ENCODE data around the gene CAB39. TPM values are rescaled to one million over a fixed set of nuclear protein-coding genes. Genes with fewer than 3 reads are reported as not detected.

CAB39 gene
- total and polyA plus RNA-seq, 2 experiments from 2014 or later = 18.7 to 67.5 TPM

DNA sequence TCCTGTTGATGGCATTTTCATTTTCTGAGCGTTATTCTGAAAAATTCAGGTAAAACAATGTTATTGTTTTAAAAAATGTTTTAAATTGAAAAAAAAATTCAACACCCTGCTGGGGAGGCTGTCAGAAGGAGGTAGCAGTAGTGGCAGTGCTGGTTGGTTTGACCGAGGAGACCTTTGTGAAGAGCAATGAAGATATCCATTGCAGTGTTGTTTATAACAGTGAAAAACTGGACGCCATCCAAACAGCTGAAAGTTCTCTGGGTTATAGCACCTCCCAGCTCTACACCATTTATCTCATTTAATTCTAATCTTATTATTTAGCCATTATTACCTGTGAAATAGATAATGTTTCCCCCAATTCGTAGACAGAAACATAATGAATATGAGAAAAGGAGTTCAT is 139.5 kb downstream of the CAB39 start:
- Histone ChIP-seq H3K27me3 (ENCODE audit: insufficient read depth) (no peaks in the 10 kb centered on the region), H4K20me1 (replicated peaks; ENCODE audit: insufficient read depth) (no peaks in the 10 kb centered on the region), H3F3A (replicated peaks; ENCODE audit: low read depth) (0 out of 2 replicates have a peak, but pooled peaks cover 3% of the 10 kb centered on the region), H3K4me3 (no peak overlapping the region), H3K79me2 (replicated peaks; ENCODE audit: insufficient read depth) (no peaks in the 10 kb centered on the region), H3K36me3 (ENCODE audit: insufficient read depth) (no peaks in the 10 kb centered on the region), H3K4me1 (ENCODE audit: insufficient read depth) (no peaks in the 10 kb centered on the region; the same call in 1 of the 2 replicates), H3K27ac (ENCODE audit: low read depth) (no peak overlapping the region), H2AFZ (no peak overlapping the region), H3K9me2 (ENCODE audit: insufficient read depth) (no peaks in the 10 kb centered on the region), H3K4me2 (no peak overlapping the region)
- Mint-ChIP-seq H3K4me3 (no peak overlapping the region), H3K9me3 (peaks cover 2% of the 10 kb centered on the region; the same call in 2 of the 3 replicates), H3K36me3 (ENCODE audit: low read depth) (no peaks in the 10 kb centered on the region; the same call in 2 of the 3 replicates), H3K27me3 (ENCODE audit: insufficient read depth, low read depth, poor library complexity) (peaks cover 10% of the 10 kb centered on the region), H3K27ac (no peak overlapping the region), H3K4me1 (peaks cover 17% of the 10 kb centered on the region)
- ATAC-seq (no peak), DNase-seq (ENCODE audit: low spot score) (no peak)
- TF ChIP-seq ZNF114 (CRISPR knock-in tag; IDR thresholded peaks at IDR 0.05) = no peak
- TF ChIP-seq NANOG (IDR thresholded peaks at IDR 0.05; ENCODE audit: borderline replicate concordance) = no peak
- TF ChIP-seq, protein P1, sequence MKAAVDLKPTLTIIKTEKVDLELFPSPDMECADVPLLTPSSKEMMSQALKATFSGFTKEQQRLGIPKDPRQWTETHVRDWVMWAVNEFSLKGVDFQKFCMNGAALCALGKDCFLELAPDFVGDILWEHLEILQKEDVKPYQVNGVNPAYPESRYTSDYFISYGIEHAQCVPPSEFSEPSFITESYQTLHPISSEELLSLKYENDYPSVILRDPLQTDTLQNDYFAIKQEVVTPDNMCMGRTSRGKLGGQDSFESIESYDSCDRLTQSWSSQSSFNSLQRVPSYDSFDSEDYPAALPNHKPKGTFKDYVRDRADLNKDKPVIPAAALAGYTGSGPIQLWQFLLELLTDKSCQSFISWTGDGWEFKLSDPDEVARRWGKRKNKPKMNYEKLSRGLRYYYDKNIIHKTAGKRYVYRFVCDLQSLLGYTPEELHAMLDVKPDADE (IDR thresholded peaks at IDR 0.05) = no peak
- TF ChIP-seq EZH2phosphoT487 (IDR thresholded peaks at IDR 0.05; ENCODE audit: unreplicated experiment) = no peak

DNA sequence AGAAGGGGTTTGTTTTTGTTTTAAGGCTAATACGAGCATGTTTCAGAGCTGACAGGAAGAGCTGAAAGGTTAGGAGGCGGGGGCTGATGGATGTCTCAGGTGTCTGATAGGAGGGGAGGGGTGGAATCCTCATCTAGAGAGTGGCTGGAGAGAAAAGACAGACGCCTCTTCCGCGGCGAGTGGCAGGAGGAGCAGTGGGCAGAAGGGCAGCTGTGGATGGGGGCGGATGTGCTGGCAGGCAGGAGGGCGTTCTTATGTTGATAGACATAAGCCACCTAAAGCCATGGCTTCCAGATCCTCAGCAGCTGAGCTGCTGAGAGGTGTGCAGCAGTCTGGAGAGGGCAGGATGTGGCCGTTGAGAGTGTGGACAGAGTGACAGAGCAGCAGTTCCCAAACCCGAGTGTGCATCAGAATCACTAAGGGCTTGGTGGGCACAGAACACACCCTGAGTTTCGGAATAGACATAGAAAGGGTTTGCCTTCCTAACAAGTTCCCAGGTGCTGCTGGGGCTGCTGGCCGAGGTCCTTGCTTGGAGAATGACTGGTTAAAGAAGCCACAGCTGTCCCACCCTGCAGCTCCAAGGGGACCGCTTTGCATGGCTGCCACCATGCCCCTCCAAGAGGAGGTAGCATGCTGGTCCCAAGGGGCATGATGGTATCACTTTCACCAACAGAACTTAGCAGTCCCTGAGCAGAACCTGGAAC is 149.1 kb downstream of the CAB39 start:
- ATAC-seq = peak; percentile 50
- H3K4me1 Mint-ChIP-seq = peaks cover 39% of the 10 kb centered on the region
- DNase-seq (ENCODE audit: low spot score) = peak; percentile 84
- Histone ChIP-seq H2AFZ (peak overlapping the region; percentile 69; the same call in 1 of the 2 replicates), H3K27ac (ENCODE audit: low read depth) (peak overlapping the region; percentile 46; the same call in 1 of the 2 replicates), H3K4me1 (ENCODE audit: insufficient read depth) (peaks cover 28% of the 10 kb centered on the region), H3K27me3 (ENCODE audit: insufficient read depth) (no peaks in the 10 kb centered on the region), H3K79me2 (replicated peaks; ENCODE audit: insufficient read depth) (peaks cover 18% of the 10 kb centered on the region), H3K9me2 (ENCODE audit: insufficient read depth) (no peaks in the 10 kb centered on the region), H3K4me2 (peak overlapping the region; percentile 65), H3K36me3 (ENCODE audit: insufficient read depth) (no peaks in the 10 kb centered on the region), H4K20me1 (replicated peaks; ENCODE audit: insufficient read depth) (0 out of 2 replicates have a peak, but pooled peaks cover 3% of the 10 kb centered on the region), H3K4me3 (no peak overlapping the region), H3F3A (replicated peaks; ENCODE audit: low read depth) (no peaks in the 10 kb centered on the region; the same call in 1 of the 2 replicates)
- peak overlapping the region; percentile 19 for H3K27ac Mint-ChIP-seq
- H3K27me3 Mint-ChIP-seq (ENCODE audit: insufficient read depth, low read depth, poor library complexity) = peaks cover 22% of the 10 kb centered on the region
- H3K4me3 Mint-ChIP-seq = peak overlapping the region; percentile 36
- H3K36me3 Mint-ChIP-seq (ENCODE audit: low read depth) = no peaks in the 10 kb centered on the region; the same call in 2 of the 3 replicates
- no peaks in the 10 kb centered on the region; the same call in 2 of the 3 replicates for H3K9me3 Mint-ChIP-seq
- no peak for TF ChIP-seq ZNF331 (CRISPR knock-in tag; IDR thresholded peaks at IDR 0.05; ENCODE audit: low read depth)
- TF ChIP-seq, protein P2, sequence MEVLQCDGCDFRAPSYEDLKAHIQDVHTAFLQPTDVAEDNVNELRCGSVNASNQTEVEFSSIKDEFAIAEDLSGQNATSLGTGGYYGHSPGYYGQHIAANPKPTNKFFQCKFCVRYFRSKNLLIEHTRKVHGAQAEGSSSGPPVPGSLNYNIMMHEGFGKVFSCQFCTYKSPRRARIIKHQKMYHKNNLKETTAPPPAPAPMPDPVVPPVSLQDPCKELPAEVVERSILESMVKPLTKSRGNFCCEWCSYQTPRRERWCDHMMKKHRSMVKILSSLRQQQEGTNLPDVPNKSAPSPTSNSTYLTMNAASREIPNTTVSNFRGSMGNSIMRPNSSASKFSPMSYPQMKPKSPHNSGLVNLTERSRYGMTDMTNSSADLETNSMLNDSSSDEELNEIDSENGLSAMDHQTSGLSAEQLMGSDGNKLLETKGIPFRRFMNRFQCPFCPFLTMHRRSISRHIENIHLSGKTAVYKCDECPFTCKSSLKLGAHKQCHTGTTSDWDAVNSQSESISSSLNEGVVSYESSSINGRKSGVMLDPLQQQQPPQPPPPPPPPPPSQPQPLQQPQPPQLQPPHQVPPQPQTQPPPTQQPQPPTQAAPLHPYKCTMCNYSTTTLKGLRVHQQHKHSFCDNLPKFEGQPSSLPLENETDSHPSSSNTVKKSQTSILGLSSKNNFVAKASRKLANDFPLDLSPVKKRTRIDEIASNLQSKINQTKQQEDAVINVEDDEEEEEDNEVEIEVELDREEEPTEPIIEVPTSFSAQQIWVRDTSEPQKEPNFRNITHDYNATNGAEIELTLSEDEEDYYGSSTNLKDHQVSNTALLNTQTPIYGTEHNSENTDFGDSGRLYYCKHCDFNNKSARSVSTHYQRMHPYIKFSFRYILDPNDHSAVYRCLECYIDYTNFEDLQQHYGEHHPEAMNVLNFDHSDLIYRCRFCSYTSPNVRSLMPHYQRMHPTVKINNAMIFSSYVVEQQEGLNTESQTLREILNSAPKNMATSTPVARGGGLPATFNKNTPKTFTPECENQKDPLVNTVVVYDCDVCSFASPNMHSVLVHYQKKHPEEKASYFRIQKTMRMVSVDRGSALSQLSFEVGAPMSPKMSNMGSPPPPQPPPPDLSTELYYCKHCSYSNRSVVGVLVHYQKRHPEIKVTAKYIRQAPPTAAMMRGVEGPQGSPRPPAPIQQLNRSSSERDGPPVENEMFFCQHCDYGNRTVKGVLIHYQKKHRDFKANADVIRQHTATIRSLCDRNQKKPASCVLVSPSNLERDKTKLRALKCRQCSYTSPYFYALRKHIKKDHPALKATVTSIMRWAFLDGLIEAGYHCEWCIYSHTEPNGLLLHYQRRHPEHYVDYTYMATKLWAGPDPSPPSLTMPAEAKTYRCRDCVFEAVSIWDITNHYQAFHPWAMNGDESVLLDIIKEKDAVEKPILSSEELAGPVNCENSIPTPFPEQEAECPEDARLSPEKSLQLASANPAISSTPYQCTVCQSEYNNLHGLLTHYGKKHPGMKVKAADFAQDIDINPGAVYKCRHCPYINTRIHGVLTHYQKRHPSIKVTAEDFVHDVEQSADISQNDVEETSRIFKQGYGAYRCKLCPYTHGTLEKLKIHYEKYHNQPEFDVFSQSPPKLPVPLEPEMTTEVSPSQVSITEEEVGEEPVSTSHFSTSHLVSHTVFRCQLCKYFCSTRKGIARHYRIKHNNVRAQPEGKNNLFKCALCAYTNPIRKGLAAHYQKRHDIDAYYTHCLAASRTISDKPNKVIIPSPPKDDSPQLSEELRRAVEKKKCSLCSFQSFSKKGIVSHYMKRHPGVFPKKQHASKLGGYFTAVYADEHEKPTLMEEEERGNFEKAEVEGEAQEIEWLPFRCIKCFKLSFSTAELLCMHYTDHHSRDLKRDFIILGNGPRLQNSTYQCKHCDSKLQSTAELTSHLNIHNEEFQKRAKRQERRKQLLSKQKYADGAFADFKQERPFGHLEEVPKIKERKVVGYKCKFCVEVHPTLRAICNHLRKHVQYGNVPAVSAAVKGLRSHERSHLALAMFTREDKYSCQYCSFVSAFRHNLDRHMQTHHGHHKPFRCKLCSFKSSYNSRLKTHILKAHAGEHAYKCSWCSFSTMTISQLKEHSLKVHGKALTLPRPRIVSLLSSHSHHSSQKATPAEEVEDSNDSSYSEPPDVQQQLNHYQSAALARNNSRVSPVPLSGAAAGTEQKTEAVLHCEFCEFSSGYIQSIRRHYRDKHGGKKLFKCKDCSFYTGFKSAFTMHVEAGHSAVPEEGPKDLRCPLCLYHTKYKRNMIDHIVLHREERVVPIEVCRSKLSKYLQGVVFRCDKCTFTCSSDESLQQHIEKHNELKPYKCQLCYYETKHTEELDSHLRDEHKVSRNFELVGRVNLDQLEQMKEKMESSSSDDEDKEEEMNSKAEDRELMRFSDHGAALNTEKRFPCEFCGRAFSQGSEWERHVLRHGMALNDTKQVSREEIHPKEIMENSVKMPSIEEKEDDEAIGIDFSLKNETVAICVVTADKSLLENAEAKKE (CRISPR knock-in tag; IDR thresholded peaks at IDR 0.05) = no peak
- TF ChIP-seq, protein P1 (IDR thresholded peaks at IDR 0.05) = no peak
- no peak for TF ChIP-seq EZH2 (IDR thresholded peaks at IDR 0.05; ENCODE audit: low read depth, unreplicated experiment)
- TF ChIP-seq POLR2AphosphoS5 (IDR thresholded peaks at IDR 0.05; ENCODE audit: low read depth) = no peak
- TF ChIP-seq STAT1 (IDR thresholded peaks at IDR 0.05; ENCODE audit: unreplicated experiment) = no peak
